Endothelial cell of umbilical vein (primary cell): ENCODE results near the gene CYGB. TPM values are rescaled to one million over a fixed set of nuclear protein-coding genes. Genes with fewer than 3 reads are reported as not detected.

Experiments used
- BruUV-seq: library from RNA; stranded (reverse); fragments of 400-500 nt; replicated peaks from 2 replicates; lab custom pipeline; 2021; lab: Mats Ljungman, UMichigan
- CTCF ChIA-PET: fragments of 300-600, 350-600 bp; sonication (Branson Sonifier 250); formaldehyde crosslinking; loops from one replicate; lab custom pipeline; 2021; ENCODE audit warnings: antibody characterized with exemption, inconsistent platforms; lab: Charles Lee
- POLR2A ChIA-PET: fragments of 300-600, 350-600 bp; sonication (Branson Sonifier 250); formaldehyde crosslinking; loops from one replicate; lab custom pipeline; 2021; ENCODE audit warnings: antibody characterized with exemption, inconsistent platforms; lab: Charles Lee
- DNase-seq: peaks from one replicate; pipeline ENCODE4 v3.0.0-alpha.2; 2011; ENCODE audit warnings: low read depth, low spot score
- FAIRE-seq: peaks from 2 replicates; lab custom pipeline; 2011; peaks lifted over from hg19 to GRCh38; lab: Jason Lieb, UNC
- H2AFZ ChIP-seq: 2 replicates; pipeline ENCODE4 v1.6.0; 2012; ENCODE audit warnings: low read depth, low read length, control low read depth, inconsistent platforms
- H3K27ac ChIP-seq: 2 replicates; pipeline ENCODE4 v1.5.1; 2011; ENCODE audit warnings: low read depth, mild to moderate bottlenecking, control low read depth, low read length, moderate library complexity; ENCODE audit not compliant: insufficient read depth
- H3K27me3 ChIP-seq, 2 experiments: 2 replicates each; pipeline versions ENCODE4 v1.6.0 to v1.6.1; 2011; ENCODE audit warnings: low read length in 2 of 2, mixed read lengths in 1 of 2; ENCODE audit not compliant: control insufficient read depth in 2 of 2, insufficient read depth in 2 of 2
- H3K36me3 ChIP-seq, 2 experiments: 2 replicates in 1 of 2; 3 replicates in 1 of 2; pipeline ENCODE4 v1.5.1; 2011; ENCODE audit warnings: low read length in 2 of 2, mild to moderate bottlenecking in 1 of 2, moderate library complexity in 1 of 2; ENCODE audit not compliant: control insufficient read depth in 2 of 2, insufficient read depth in 2 of 2; ENCODE audit errors: extremely low read depth in 1 of 2
- H3K4me1 ChIP-seq: 3 replicates; pipeline ENCODE4 v1.5.1; 2011; ENCODE audit warnings: mild to moderate bottlenecking, low read length; ENCODE audit not compliant: control insufficient read depth, insufficient read depth; ENCODE audit errors: extremely low read depth
- H3K4me2 ChIP-seq: 2 replicates; pipeline ENCODE4 v1.6.1; 2011; ENCODE audit warnings: low read length, control low read depth, mixed read lengths; ENCODE audit not compliant: insufficient read depth
- H3K4me3 ChIP-seq, 3 experiments: fragments of 200-600 bp in 1 of 3; sonication (generic), shearing (Covaris generic) in 1 of 3; replicated peaks in 1 of 3; 2 replicates each; pipeline ENCODE4 v1.5.1; 2011 to 2016; ENCODE audit warnings: control low read depth in 3 of 3, low read length in 3 of 3, mild to moderate bottlenecking in 2 of 3, inconsistent platforms in 1 of 3, low read depth in 1 of 3, moderate library complexity in 1 of 3; ENCODE audit not compliant: insufficient read depth in 1 of 3
- H3K79me2 ChIP-seq: 2 replicates; pipeline ENCODE4 v1.6.0; 2012; ENCODE audit warnings: low read length, inconsistent platforms; ENCODE audit not compliant: control insufficient read depth, insufficient read depth
- H3K9ac ChIP-seq: replicated peaks from 2 replicates; pipeline ENCODE3; 2011; ENCODE audit warnings: low read length, control low read depth; ENCODE audit not compliant: insufficient read depth; ENCODE audit errors: extremely low read depth
- H3K9me1 ChIP-seq: replicated peaks from 3 replicates; pipeline ENCODE4 v1.6.0; 2011; ENCODE audit warnings: mild to moderate bottlenecking, low read length; ENCODE audit not compliant: control insufficient read depth, insufficient read depth; ENCODE audit errors: extremely low read depth
- H3K9me3 ChIP-seq: replicated peaks from 2 replicates; pipeline ENCODE4 v1.5.1; 2012; ENCODE audit warnings: low read length, inconsistent platforms; ENCODE audit not compliant: control insufficient read depth, insufficient read depth
- H4K20me1 ChIP-seq: replicated peaks from 2 replicates; pipeline ENCODE3; 2011; ENCODE audit warnings: mild to moderate bottlenecking, low read length; ENCODE audit not compliant: control insufficient read depth, insufficient read depth; ENCODE audit errors: extremely low read depth
- EZH2 ChIP-seq: IDR thresholded peaks from 2 replicates; pipeline ENCODE4 v1.6.1; 2012; ENCODE audit warnings: borderline replicate concordance, low read depth, mild to moderate bottlenecking, moderate library complexity, low read length, inconsistent platforms; ENCODE audit not compliant: severe bottlenecking
- FOS ChIP-seq: IDR thresholded peaks from 2 replicates; pipeline ENCODE4 v1.6.1; 2011; ENCODE audit warnings: mild to moderate bottlenecking, low read length, moderate library complexity, borderline replicate concordance; ENCODE audit not compliant: insufficient read depth
- GATA2 ChIP-seq: IDR thresholded peaks from 2 replicates; pipeline ENCODE4 v1.7.0; 2011; ENCODE audit warnings: low read depth, mild to moderate bottlenecking, moderate library complexity, mixed read lengths, low read length; ENCODE audit not compliant: insufficient read length, insufficient read depth
- JUN ChIP-seq: IDR thresholded peaks from 2 replicates; pipeline ENCODE4 v1.6.1; 2011; ENCODE audit warnings: borderline replicate concordance, low read depth; ENCODE audit not compliant: insufficient read length, insufficient read depth
- MYC ChIP-seq: IDR thresholded peaks from one replicate; pipeline ENCODE4 v1.6.1; 2011; ENCODE audit warnings: mild to moderate bottlenecking, low read depth, low read length
- POLR2A ChIP-seq: IDR thresholded peaks from 2 replicates; pipeline ENCODE4 v1.6.1; 2012; ENCODE audit warnings: low read depth, mild to moderate bottlenecking, control low read depth, low read length
- POLR2AphosphoS5 ChIP-seq: IDR thresholded peaks from 2 replicates; pipeline ENCODE4 v1.6.1; 2012; ENCODE audit warnings: low read depth, mild to moderate bottlenecking, control low read depth, low read length, moderate library complexity; ENCODE audit not compliant: insufficient read depth
- dilution Hi-C: fragments of 300-500 bp; cut with MboI; formaldehyde crosslinking; loops from one replicate; pipeline ENCODE4 v1.15.0; 2019; ENCODE audit warnings: low sequenced_read_pairs; ENCODE audit not compliant: extremely low pct_ligation_motif_present
- intact Hi-C: fragments of 100-400 bp; cut with micrococcal nuclease; formaldehyde crosslinking; loops from one replicate; pipeline ENCODE4 v1.10.0; 2022
- polyA plus RNA-seq, 4 experiments: library from polyadenylated mRNA; depleted of rRNA in 3 of 4; stranded (reverse) in 3 of 4; unstranded in 1 of 4; fragments of >200 nt; gene quantifications; 2 replicates each; pipeline versions ENCODE4 v1.2.1 to v1.2.3, GENCODE V29; 2011 to 2012; ENCODE audit warnings: missing spikeins in 1 of 4
- total RNA-seq: library from RNA; stranded (reverse); gene quantifications from 2 replicates; pipeline ENCODE4 v1.2.3, GENCODE V29; 2021
- TF ChIP-seq, protein P1 (sequence below): IDR thresholded peaks from 2 replicates; pipeline ENCODE4 v1.6.1; 2011; ENCODE audit not compliant: insufficient read depth, insufficient read length
- TF ChIP-seq, protein P2 (sequence below), 2 donors: IDR thresholded peaks; 1 replicate in 1 of 2; 2 replicates in 1 of 2; pipeline ENCODE4 v1.5.1; 2011; ENCODE audit warnings: low read length in 2 of 2, mild to moderate bottlenecking in 2 of 2, moderate library complexity in 2 of 2, control low read depth in 1 of 2, inconsistent platforms in 1 of 2, low read depth in 1 of 2; ENCODE audit not compliant: insufficient read depth in 1 of 2; ENCODE audit errors: extremely low read depth in 1 of 2

The CYGB gene
- total and polyA plus RNA-seq, 2 donors (not counting 3 experiments of a cell fraction or from before 2014, with no cell fraction given), result 0.22 to 0.91 TPM

- DNase-seq (no peak), FAIRE-seq (no peak)
- dilution Hi-C loops, result no loop called here
- Histone ChIP-seq H3K27ac (no peak overlapping the region), H3K4me2 (no peak overlapping the region), H3K27me3 (peaks cover 0 to 3% of the 10 kb centered on the region in 2 experiments), H3K9me3 (no peaks in the 10 kb centered on the region), H3K79me2 (peaks cover 8% of the 10 kb centered on the region), H2AFZ (no peak overlapping the region), H4K20me1 (no peaks in the 10 kb centered on the region), H3K4me3 (no peak overlapping the region), H3K4me1 (peaks cover 2% of the 10 kb centered on the region), H3K36me3 (no peaks in the 10 kb centered on the region), H3K9ac (no peak overlapping the region), H3K9me1 (no peaks in the 10 kb centered on the region)
- POLR2A ChIA-PET, result no interaction called here
- intact Hi-C loops, result no loop called here
- no TSS peak for BruUV-seq
- CTCF ChIA-PET, result interaction anchor here (3.0 kb wide), 1 partner anchor 30 kb away, joined by 25 read pairs; no protein-coding TSS in a partner anchor
- TF ChIP-seq, protein P1, sequence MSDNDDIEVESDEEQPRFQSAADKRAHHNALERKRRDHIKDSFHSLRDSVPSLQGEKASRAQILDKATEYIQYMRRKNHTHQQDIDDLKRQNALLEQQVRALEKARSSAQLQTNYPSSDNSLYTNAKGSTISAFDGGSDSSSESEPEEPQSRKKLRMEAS, result no peak
- TF ChIP-seq EZH2, result no peak
- no peak for TF ChIP-seq MYC
- no peak for TF ChIP-seq JUN
- TF ChIP-seq, protein P2, sequence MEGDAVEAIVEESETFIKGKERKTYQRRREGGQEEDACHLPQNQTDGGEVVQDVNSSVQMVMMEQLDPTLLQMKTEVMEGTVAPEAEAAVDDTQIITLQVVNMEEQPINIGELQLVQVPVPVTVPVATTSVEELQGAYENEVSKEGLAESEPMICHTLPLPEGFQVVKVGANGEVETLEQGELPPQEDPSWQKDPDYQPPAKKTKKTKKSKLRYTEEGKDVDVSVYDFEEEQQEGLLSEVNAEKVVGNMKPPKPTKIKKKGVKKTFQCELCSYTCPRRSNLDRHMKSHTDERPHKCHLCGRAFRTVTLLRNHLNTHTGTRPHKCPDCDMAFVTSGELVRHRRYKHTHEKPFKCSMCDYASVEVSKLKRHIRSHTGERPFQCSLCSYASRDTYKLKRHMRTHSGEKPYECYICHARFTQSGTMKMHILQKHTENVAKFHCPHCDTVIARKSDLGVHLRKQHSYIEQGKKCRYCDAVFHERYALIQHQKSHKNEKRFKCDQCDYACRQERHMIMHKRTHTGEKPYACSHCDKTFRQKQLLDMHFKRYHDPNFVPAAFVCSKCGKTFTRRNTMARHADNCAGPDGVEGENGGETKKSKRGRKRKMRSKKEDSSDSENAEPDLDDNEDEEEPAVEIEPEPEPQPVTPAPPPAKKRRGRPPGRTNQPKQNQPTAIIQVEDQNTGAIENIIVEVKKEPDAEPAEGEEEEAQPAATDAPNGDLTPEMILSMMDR (IDR thresholded peaks at IDR 0.05; ENCODE audit: extremely low read depth in 1 of 2, insufficient read depth in 1 of 2, low read depth in 1 of 2, low read length in 2 of 2), result no peak
- TF ChIP-seq FOS, result no peak
- TF ChIP-seq POLR2A, result no peak
- TF ChIP-seq GATA2, result no peak
- no peak for TF ChIP-seq POLR2AphosphoS5
Observed at GRCh38 chr17:76553178-76553908, 15.8 kb upstream of the CYGB start.
